Muscle layer of duodenum (tissue), 2 donors: ENCODE results near the gene MANSC4.

Experiments used
- H3K27ac ChIP-seq: one replicate; pipeline ENCODE4 v1.7.0; 2013; ENCODE audit warnings: mild to moderate bottlenecking, low read length
- H3K27me3 ChIP-seq: one replicate; pipeline ENCODE4 v1.7.0; 2013; ENCODE audit warnings: low read depth, mild to moderate bottlenecking, control low read depth, low read length
- H3K36me3 ChIP-seq, 2 donors: one replicate each; pipeline ENCODE4 v1.7.0; 2013; ENCODE audit warnings: low read length in 2 of 2, control low read depth in 1 of 2, mild to moderate bottlenecking in 1 of 2; ENCODE audit not compliant: insufficient read depth in 2 of 2, control insufficient read depth in 1 of 2
- H3K4me1 ChIP-seq, 2 donors: one replicate each; pipeline ENCODE4 v1.7.0; 2013; ENCODE audit warnings: low read length in 2 of 2, mild to moderate bottlenecking in 2 of 2, control low read depth in 1 of 2, moderate library complexity in 1 of 2; ENCODE audit not compliant: insufficient read depth in 2 of 2, control insufficient read depth in 1 of 2
- H3K4me3 ChIP-seq, 2 donors: one replicate each; pipeline ENCODE4 v1.7.0; 2013; ENCODE audit warnings: low read length in 2 of 2, low read depth in 1 of 2, mild to moderate bottlenecking in 1 of 2
- H3K9me3 ChIP-seq, 2 donors: one replicate each; pipeline ENCODE4 v1.7.0; 2013; ENCODE audit warnings: low read length in 2 of 2, control low read depth in 1 of 2, mild to moderate bottlenecking in 1 of 2; ENCODE audit not compliant: control insufficient read depth in 1 of 2
- donor health status: healthy.

The MANSC4 gene

DNA sequence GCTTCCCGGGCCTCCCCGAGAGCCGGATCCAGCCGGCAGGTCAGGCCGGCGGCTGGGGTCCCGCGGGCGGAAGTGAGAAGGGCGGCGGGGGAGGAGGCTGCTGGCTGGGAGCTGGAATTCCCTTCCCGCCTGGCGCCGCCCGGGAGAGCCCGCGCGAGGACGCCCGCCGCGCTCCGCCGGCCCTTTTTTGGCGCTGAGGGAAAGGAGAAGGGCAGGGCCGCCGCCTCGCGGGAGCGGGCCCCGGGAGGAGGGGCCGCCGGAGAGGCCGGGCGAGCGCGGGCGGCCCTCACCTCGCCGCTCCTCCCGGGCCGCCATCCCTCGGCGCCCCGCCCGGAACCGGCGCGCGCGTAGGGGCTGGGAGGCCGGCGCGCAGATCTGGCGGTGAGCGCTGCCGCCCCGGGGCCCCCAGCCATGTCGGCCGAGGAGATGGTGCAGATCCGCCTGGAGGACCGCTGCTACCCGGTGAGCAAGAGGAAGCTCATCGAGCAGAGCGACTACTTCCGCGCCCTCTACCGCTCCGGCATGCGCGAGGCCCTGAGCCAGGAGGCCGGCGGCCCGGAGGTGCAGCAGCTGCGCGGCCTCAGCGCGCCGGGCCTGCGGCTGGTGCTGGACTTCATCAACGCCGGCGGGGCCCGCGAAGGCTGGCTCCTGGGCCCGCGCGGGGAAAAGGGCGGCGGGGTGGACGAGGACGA, at the start of gene MANSC4, which contains the start of gene KLHL42:
MANSC4 (minus strand) TSS at position 317 of the 692 bp plus-strand sequence. CDS start 8,960 bp downstream, outside the sequence.
KLHL42 (plus strand) TSS at position 314 of the 692 bp plus-strand sequence; CDS start at position 412, 98 bp downstream.
- Histone ChIP-seq H3K4me1 (peaks cover 4 to 29% of the 10 kb centered on the region in 2 donors), H3K27me3 (no peaks in the 10 kb centered on the region), H3K36me3 (no peaks in the 10 kb centered on the region), H3K9me3 (no peaks in the 10 kb centered on the region), H3K4me3 (peak within 1 kb of the TSS; percentile 89 to 93), H3K27ac (peak within 1 kb of the TSS; percentile 94)

DNA sequence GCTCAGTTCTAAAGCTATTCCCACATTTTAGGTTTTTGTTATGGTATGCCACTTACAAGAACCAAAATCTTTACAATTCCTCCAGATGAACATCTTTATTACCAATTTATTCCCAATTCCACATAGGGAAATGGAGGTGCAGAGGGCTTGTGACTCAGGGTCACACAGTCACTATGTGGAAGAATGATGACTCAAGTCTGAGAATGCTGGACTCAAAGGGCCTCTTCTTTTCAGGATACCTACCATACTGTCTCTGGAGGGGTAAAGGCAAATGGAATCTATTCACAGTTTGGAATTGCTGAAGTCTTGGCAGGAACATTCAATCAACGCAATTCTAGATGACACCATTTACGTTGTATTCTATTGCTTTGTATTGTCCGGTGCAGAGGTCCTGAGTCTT, 48.2 kb upstream of the MANSC4 start:
- Histone ChIP-seq H3K4me3 (no peak overlapping the region), H3K4me1 (no peaks in the 10 kb centered on the region), H3K27ac (no peak overlapping the region), H3K27me3 (no peaks in the 10 kb centered on the region), H3K9me3 (no peaks in the 10 kb centered on the region), H3K36me3 (no peaks in the 10 kb centered on the region)

DNA sequence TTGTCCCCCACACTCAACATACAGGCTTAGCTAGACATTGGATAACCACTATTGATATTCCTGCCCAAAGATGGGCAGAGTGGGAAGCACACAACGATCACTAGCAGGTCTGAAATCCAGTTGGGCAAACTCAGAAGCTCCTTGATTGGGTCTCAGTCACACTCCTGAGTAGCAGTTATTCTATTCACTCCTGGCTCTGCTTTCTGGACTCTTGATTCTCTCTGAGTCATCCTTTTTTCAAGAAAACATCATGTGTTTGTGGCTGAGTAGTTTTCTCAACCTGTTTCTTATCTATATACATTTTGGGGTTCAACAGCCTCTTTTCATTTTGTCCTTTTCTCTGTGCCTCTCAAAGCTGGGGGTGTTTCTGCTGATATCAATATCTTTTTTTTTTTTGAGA, 46.0 kb upstream of the MANSC4 start:
- H3K4me1 ChIP-seq: no peaks in the 10 kb centered on the region
- H3K27ac ChIP-seq: no peak overlapping the region
- H3K27me3 ChIP-seq: no peaks in the 10 kb centered on the region
- no peaks in the 10 kb centered on the region for H3K36me3 ChIP-seq
- H3K4me3 ChIP-seq: no peak overlapping the region
- no peaks in the 10 kb centered on the region for H3K9me3 ChIP-seq

DNA sequence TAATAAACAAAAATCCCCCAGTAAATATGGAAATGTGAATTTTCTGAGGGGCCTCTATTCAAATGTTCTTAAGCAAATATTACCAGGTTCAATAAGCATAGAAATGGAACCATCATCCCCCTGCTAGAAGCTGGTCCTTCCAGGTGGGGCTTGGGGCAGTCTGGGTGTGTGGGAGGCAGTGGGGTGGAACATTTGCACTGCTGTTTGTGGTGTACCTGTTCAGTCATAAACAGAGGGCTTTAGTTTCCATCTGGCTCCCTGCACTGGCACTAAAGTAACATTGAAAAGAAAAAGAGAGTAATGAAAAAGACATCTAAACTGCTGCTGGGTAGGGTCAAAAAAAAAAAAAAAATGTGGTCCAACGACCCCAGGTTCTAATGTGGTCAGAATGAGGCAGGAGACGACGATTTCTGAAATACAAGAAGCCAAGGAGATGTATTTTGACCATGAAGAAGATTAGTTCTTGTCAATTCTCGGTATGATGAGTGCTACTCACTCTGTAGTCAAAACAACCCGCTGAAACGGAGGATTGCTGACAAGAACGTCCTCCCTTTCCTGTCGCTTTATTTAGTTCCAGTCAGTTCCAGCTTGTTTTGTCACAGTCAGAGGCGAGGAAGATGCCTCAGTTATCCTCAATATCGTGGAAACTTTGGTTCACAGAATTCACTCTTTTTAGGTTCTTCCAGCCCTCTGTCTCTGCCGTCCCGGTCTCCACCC, 44.2 kb upstream of the MANSC4 start:
- H3K27me3 ChIP-seq: no peaks in the 10 kb centered on the region
- H3K4me3 ChIP-seq: no peak overlapping the region
- H3K4me1 ChIP-seq: no peaks in the 10 kb centered on the region
- no peaks in the 10 kb centered on the region for H3K9me3 ChIP-seq
- no peak overlapping the region for H3K27ac ChIP-seq
- no peaks in the 10 kb centered on the region for H3K36me3 ChIP-seq

DNA sequence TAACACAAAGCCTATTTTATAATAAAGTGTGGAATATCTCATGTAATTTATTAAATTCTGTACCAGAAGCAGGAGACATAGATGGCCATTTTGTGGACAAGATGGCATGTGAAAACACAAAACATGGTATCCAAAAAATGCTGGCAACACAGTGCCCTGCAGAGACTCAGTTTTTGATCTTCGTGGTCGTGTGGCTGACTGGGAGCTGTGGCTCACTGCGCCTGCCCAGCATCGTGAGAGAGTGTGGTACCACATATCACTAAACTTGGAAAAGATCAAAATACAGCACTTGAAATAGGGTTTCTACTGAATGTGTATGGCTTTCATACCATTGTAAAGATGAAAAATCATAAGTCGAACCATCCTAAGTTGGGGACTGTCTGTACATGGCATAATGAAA, 43.0 kb upstream of the MANSC4 start:
- Histone ChIP-seq H3K27ac (no peak overlapping the region), H3K27me3 (no peaks in the 10 kb centered on the region), H3K4me3 (no peak overlapping the region), H3K4me1 (no peaks in the 10 kb centered on the region), H3K9me3 (no peaks in the 10 kb centered on the region), H3K36me3 (no peaks in the 10 kb centered on the region)

DNA sequence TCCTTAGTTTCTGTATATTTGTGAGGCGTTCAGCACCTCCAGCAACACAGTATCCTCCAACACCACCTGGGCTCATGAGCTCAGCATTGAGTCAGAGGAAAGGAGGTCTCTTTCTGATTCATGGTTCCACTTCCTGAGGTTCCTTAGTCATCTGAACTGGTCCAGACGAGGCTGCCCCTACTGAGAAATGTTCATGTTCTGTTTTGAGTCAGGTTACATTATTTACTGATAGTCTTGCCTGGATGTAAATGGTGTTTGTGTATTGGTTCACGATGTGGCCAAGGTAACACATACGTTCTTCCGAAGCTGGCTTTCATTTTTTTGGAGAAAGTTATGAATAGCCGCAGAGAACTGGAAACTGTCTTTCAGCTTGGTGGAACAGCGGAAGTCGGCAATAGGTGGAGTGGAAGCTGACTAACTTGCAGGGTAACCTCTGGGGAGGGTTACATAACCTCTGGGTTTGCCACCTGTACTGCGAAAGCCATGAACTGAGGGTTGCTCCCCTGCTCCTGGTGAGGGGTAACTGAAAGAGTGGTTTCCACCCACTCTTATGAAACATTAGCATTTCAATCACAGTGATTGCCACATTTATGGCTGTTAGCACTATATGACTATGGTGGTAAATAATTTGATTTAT, 42.2 kb upstream of the MANSC4 start:
- H3K4me3 ChIP-seq: no peak overlapping the region
- no peak overlapping the region for H3K27ac ChIP-seq
- no peaks in the 10 kb centered on the region for H3K4me1 ChIP-seq

DNA sequence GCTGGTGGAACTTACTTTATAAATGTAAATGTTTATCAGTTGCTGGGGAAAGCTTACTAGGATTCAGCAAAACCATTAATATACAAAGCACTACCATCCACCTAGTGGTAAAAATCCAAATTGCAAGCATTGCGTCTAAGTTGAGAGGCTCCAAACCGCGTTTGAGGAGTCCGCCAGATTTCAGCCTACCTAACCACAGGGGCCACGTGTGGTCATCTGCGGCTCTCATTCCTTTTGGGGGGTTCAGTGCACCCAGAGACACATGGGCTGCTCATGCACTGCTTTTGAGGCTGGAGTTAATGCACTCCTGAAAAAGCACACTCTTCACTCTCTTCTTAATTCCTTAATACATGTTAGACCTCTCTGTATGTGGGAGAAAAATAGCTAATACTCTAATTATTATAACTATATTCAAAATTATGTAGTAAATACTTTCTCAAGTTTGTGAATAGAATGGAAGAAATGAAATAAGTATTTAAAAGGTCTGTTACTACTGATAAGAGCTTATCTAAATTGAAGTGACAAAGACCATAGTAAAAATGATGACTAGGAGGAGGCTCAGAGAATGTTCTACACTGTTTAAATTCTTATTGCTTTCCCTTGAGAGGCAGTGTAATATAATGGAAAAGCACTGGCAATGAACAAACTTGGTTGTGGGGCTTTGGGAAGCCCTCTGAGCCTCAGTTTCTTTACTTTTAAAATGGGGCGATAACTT, 41.4 kb upstream of the MANSC4 start:
- H3K9me3 ChIP-seq: no peaks in the 10 kb centered on the region
- no peaks in the 10 kb centered on the region for H3K36me3 ChIP-seq
- no peaks in the 10 kb centered on the region for H3K4me1 ChIP-seq
- no peak overlapping the region for H3K27ac ChIP-seq
- no peak overlapping the region for H3K4me3 ChIP-seq
- no peaks in the 10 kb centered on the region for H3K27me3 ChIP-seq

More for the DNA sequence above, 42.2 kb upstream of the MANSC4 start:
- Histone ChIP-seq H3K27me3 (no peaks in the 10 kb centered on the region), H3K36me3 (no peaks in the 10 kb centered on the region), H3K9me3 (no peaks in the 10 kb centered on the region)

DNA sequence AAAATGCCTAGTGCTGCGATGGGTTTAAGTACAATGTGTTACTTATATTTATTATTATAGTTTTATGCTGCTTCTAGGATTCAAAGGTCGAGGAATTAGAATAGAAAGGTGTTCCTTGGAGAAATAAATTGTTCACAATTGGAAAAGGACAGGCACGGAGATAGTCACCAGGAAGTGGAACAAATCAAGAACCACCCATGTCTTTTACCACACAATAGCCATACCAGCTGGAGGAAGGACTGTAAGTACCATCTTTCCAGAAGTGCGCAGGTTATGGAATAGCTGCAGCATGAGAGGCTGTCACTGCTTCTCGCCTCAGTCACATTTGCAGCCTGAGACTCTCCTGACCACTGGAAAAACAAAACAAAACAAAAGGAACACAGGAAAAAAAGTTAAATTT, 40.5 kb upstream of the MANSC4 start:
- H3K27me3 ChIP-seq: no peaks in the 10 kb centered on the region
- no peaks in the 10 kb centered on the region for H3K9me3 ChIP-seq

DNA sequence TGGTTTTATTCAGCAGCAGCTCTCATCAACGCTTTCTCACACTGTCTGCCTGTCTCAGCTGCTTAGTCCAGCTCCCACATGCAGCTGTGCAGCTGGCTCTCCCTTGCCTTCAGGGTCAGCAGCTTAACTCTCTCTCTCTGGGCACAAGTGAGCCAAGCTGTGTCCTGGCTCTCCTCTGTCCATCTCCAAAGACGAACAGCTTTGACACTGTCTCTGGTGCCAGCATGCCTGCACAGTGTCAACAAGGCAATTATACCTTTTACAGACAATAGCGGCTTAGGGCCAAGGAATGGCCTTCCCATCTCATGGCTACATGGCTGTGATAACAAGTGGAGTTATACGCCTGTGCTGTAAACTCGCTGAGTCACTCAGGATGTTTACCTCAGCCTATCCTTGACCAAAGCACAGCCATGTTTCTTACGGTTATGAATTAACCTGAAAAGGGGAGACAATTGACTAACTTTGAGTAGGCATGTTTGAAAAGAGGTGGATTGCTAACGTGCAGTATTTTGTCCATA, 38.4 kb upstream of the MANSC4 start:
- peaks cover 0 to 4% of the 10 kb centered on the region in 2 donors for H3K4me1 ChIP-seq

More for the DNA sequence above, 40.5 kb upstream of the MANSC4 start:
- Histone ChIP-seq H3K4me3 (no peak overlapping the region), H3K4me1 (peaks cover 0 to 3% of the 10 kb centered on the region in 2 donors), H3K27ac (no peak overlapping the region), H3K36me3 (no peaks in the 10 kb centered on the region)

DNA sequence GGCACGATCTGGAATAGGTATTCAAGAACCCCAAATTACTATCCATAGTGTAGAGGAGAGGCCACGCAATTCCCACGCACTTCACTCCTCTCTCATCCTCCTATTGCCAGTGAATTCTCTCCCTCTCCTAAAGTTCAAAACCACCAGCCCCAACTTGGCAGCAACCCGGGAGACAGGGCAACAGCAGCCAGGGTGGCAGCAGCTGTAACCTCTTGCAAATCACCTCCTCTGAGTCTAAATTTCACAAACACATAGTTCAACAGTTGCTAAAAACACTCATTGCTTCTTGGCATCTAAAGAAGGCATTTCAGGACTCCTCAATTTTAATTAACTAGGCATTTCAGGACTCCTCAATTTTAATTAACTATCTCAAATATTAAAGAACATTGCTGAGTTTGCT, 37.7 kb upstream of the MANSC4 start:
- peaks cover 0 to 4% of the 10 kb centered on the region in 2 donors for H3K4me1 ChIP-seq
- H3K27me3 ChIP-seq: no peaks in the 10 kb centered on the region
- no peak overlapping the region for H3K4me3 ChIP-seq
- no peaks in the 10 kb centered on the region for H3K36me3 ChIP-seq
- H3K9me3 ChIP-seq: no peaks in the 10 kb centered on the region
- H3K27ac ChIP-seq: no peak overlapping the region

More for the DNA sequence above, 38.4 kb upstream of the MANSC4 start:
- no peak overlapping the region for H3K27ac ChIP-seq
- H3K4me3 ChIP-seq: no peak overlapping the region
- no peaks in the 10 kb centered on the region for H3K27me3 ChIP-seq
- no peaks in the 10 kb centered on the region for H3K36me3 ChIP-seq
- no peaks in the 10 kb centered on the region for H3K9me3 ChIP-seq
